Esophagus squamous epithelium (tissue), 5 donors: Measurements from ENCODE around the gene C10orf71. TPM values are rescaled to one million over a fixed set of nuclear protein-coding genes. Genes with fewer than 3 reads are reported as not detected.

Experiments used
- DNase-seq: peaks from one replicate; lab custom pipeline; 2025; lab: John Stamatoyannopoulos, UW
- H3K27ac ChIP-seq, 4 donors: fragments of 200-600 bp; sonication (generic); one replicate each; pipeline ENCODE4 v1.5.1; 2016 to 2019; ENCODE audit warnings: mild to moderate bottlenecking in 1 of 4
- H3K27me3 ChIP-seq, 4 donors: fragments of 200-600 bp; sonication (generic); 1 replicate in 3 of 4; 2 replicates in 1 of 4; pipeline versions ENCODE4 v1.5.1 to v1.6.0; 2017 to 2021; ENCODE audit warnings: antibody characterized with exemption in 1 of 4
- H3K36me3 ChIP-seq, 3 donors: fragments of 200-600 bp; sonication (generic); one replicate each; pipeline ENCODE4 v1.5.1; 2016 to 2019
- H3K4me1 ChIP-seq, 3 donors: fragments of 200-600 bp; sonication (generic); one replicate each; pipeline ENCODE4 v1.5.1; 2017 to 2019
- H3K4me3 ChIP-seq, 4 donors: fragments of 200-600 bp; sonication (generic); 1 replicate in 3 of 4; 2 replicates in 1 of 4; pipeline ENCODE4 v1.5.1; 2016 to 2019; ENCODE audit warnings: mild to moderate bottlenecking in 2 of 4, moderate library complexity in 1 of 4
- H3K9me3 ChIP-seq, 3 donors: fragments of 200-600 bp; sonication (generic); one replicate each; pipeline ENCODE4 v1.5.1; 2016 to 2019
- CTCF ChIP-seq, 6 experiments: fragments of 450-650 bp in 4 of 6; fragments of 200-600 bp in 2 of 6; sonication (generic) in 2 of 6; IDR thresholded peaks; one replicate each; pipeline ENCODE4 v1.5.1; 2016 to 2019; ENCODE audit warnings: antibody characterized with exemption in 6 of 6, mild to moderate bottlenecking in 4 of 6, moderate library complexity in 4 of 6
- POLR2A ChIP-seq, 4 donors: fragments of 450-650 bp; IDR thresholded peaks; one replicate each; pipeline ENCODE4 v1.6.1; 2017; ENCODE audit warnings: antibody characterized with exemption in 4 of 4, mild to moderate bottlenecking in 4 of 4, moderate library complexity in 3 of 4
- WGBS, 2 donors: methylation state at CpG; one replicate each; pipeline ENCODE4 v1.1.5; 2018; 5-methylcytosine and 5-hydroxymethylcytosine counted together
- intact Hi-C: fragments of 100-400 bp; cut with DNase I; formaldehyde crosslinking; loops from one replicate; pipeline ENCODE4 v1.15.0; 2022
- total RNA-seq, 4 donors: library from RNA; depleted of rRNA; stranded (reverse); fragments of >200 nt; gene quantifications; one replicate each; pipeline ENCODE4 v1.1.0, GENCODE V29; 2016
- donor health status: DM: yes; HTN: yes; CAD: no.

C10orf71 gene
- total RNA-seq, 4 donors from 2014 or later: under 0.01 TPM; not detected in 3

GRCh38 chr10:49365275-49365674 lies 66.3 kb downstream of the C10orf71 start:
- Histone ChIP-seq H3K4me3 (no peak overlapping the region), H3K27ac (no peak overlapping the region), H3K36me3 (no peaks in the 10 kb centered on the region), H3K9me3 (no peaks in the 10 kb centered on the region), H3K4me1 (peaks cover 0 to 5% (median 4%) of the 10 kb centered on the region in 3 donors), H3K27me3 (peaks cover 0 to 5% (median 0%) of the 10 kb centered on the region in 4 donors)
- no peak for DNase-seq
- no peak for TF ChIP-seq POLR2A (IDR thresholded peaks at IDR 0.05)
- WGBS, 2 donors: 78 to 100% methylated on average over 1 to 3 of the region's 3 CpGs
- intact Hi-C loops: no loop called here

GRCh38 chr10:49365675-49366415 lies 66.9 kb downstream of the C10orf71 start:
- H3K4me1 ChIP-seq: no peaks in the 10 kb centered on the region
- DNase-seq: no peak
- intact Hi-C loops: no loop called here
- 73 to 100% methylated on average over 3 of the region's 23 CpGs for WGBS, 2 donors
- no peak overlapping the region for H3K4me3 ChIP-seq
- peaks cover 0 to 5% (median 0%) of the 10 kb centered on the region in 4 donors for H3K27me3 ChIP-seq
- H3K36me3 ChIP-seq: no peaks in the 10 kb centered on the region
- TF ChIP-seq POLR2A (IDR thresholded peaks at IDR 0.05) (no peak), CTCF (IDR thresholded peaks at IDR 0.05) (no peak)
- no peaks in the 10 kb centered on the region for H3K9me3 ChIP-seq
- no peak overlapping the region for H3K27ac ChIP-seq

GRCh38 chr10:49366460-49366859 lies 67.5 kb downstream of the C10orf71 start:
- no peak for DNase-seq
- intact Hi-C loops: no loop called here
- TF ChIP-seq CTCF (IDR thresholded peaks at IDR 0.05) (no peak), POLR2A (IDR thresholded peaks at IDR 0.05) (no peak)
- no peaks in the 10 kb centered on the region for H3K4me1 ChIP-seq
- H3K9me3 ChIP-seq: no peaks in the 10 kb centered on the region
- H3K27me3 ChIP-seq: peaks cover 0 to 5% (median 0%) of the 10 kb centered on the region in 4 donors
- no peak overlapping the region for H3K4me3 ChIP-seq
- no peaks in the 10 kb centered on the region for H3K36me3 ChIP-seq
- WGBS, 2 donors: 68 to 74% methylated on average over 4 of the region's 4 CpGs
- no peak overlapping the region for H3K27ac ChIP-seq

GRCh38 chr10:49367600-49367999 lies 68.6 kb downstream of the C10orf71 start:
- 40 to 49% methylated on average over 5 of the region's 5 CpGs for WGBS, 2 donors
- no peaks in the 10 kb centered on the region for H3K9me3 ChIP-seq
- H3K27ac ChIP-seq: no peak overlapping the region
- no peak for TF ChIP-seq CTCF (IDR thresholded peaks at IDR 0.05)
- no peak for TF ChIP-seq POLR2A (IDR thresholded peaks at IDR 0.05)
- intact Hi-C loops: no loop called here
- H3K4me3 ChIP-seq: no peak overlapping the region
- H3K36me3 ChIP-seq: no peaks in the 10 kb centered on the region
- DNase-seq: no peak
- H3K4me1 ChIP-seq: no peaks in the 10 kb centered on the region
- H3K27me3 ChIP-seq: peaks cover 0 to 5% (median 0%) of the 10 kb centered on the region in 4 donors

- Histone ChIP-seq H3K27ac (no peak overlapping the region), H3K27me3 (peaks cover 0 to 5% (median 0%) of the 10 kb centered on the region in 4 donors), H3K4me3 (no peak overlapping the region), H3K9me3 (no peaks in the 10 kb centered on the region), H3K36me3 (no peaks in the 10 kb centered on the region), H3K4me1 (no peaks in the 10 kb centered on the region)
- 60 to 82% methylated on average over 1 to 3 of the region's 4 CpGs for WGBS, 2 donors
- no peak for TF ChIP-seq CTCF (IDR thresholded peaks at IDR 0.05)
- no peak for TF ChIP-seq POLR2A (IDR thresholded peaks at IDR 0.05)
- intact Hi-C loops: no loop called here
- DNase-seq: no peak
Measured at GRCh38 chr10:49368256-49368655, 69.3 kb downstream of the C10orf71 start.
